ENCODE results near the gene HNF4A. TPM values are rescaled to one million over a fixed set of nuclear protein-coding genes. Genes with fewer than 3 reads are reported as not detected.

Gene HNF4A
- total and polyA plus RNA-seq, 11 donors: 0.03 TPM; not detected in 10

GRCh38 chr20:44310664-44311639, 44.5 kb upstream of the HNF4A start, which contains the start of gene FITM2:
Gene FITM2, minus strand, starts transcription at chr20:44311202. Its CDS starts 54 bp downstream, at chr20:44311148.
- Histone ChIP-seq H3K27me3 (no peaks in the 10 kb centered on the region), H3K9me3 (no peaks in the 10 kb centered on the region), H3K4me3 (peak within 1 kb of the TSS; percentile 62 to 98 (median 81)), H3K36me3 (peaks cover 0 to 12% (median 5%) of the 10 kb centered on the region in 9 donors), H3K27ac (peak within 1 kb of the TSS; percentile 66 to 95 (median 88)), H3K4me1 (peaks cover 0 to 47% (median 17%) of the 10 kb centered on the region in 12 donors)
- ATAC-seq: peak; percentile 72 to 90 (median 88)
- 2 to 4% (median 2%) methylated on average over 32 to 70 of the region's 70 CpGs for WGBS, 4 donors
- intact Hi-C loops (cut with DNase I): loop anchor here (1.0 to 10.0 kb wide), 12 partner anchors 74 to 304 kb away; no protein-coding TSS in a partner anchor
- peak in 1 of 2 donors; percentile 80 for TF ChIP-seq POLR2A (IDR thresholded peaks at IDR 0.05)
- TF ChIP-seq, protein P1, sequence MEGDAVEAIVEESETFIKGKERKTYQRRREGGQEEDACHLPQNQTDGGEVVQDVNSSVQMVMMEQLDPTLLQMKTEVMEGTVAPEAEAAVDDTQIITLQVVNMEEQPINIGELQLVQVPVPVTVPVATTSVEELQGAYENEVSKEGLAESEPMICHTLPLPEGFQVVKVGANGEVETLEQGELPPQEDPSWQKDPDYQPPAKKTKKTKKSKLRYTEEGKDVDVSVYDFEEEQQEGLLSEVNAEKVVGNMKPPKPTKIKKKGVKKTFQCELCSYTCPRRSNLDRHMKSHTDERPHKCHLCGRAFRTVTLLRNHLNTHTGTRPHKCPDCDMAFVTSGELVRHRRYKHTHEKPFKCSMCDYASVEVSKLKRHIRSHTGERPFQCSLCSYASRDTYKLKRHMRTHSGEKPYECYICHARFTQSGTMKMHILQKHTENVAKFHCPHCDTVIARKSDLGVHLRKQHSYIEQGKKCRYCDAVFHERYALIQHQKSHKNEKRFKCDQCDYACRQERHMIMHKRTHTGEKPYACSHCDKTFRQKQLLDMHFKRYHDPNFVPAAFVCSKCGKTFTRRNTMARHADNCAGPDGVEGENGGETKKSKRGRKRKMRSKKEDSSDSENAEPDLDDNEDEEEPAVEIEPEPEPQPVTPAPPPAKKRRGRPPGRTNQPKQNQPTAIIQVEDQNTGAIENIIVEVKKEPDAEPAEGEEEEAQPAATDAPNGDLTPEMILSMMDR (IDR thresholded peaks at IDR 0.05): peak; percentile 92 to 98 (median 96)
- peak; percentile 98 to 100 (median 99) for DNase-seq

- DNase-seq (no peak), ATAC-seq (no peak)
- H3K27me3 ChIP-seq: peaks cover 0 to 4% (median 0%) of the 10 kb centered on the region in 9 donors
- intact Hi-C loops (cut with DNase I): loop anchor here in 7 of 10 donors (5.0 to 10.0 kb wide), 7 partner anchors 67 to 300 kb away; no protein-coding TSS in a partner anchor
- H3K4me1 ChIP-seq: peaks cover 0 to 13% (median 5%) of the 10 kb centered on the region in 12 donors
- no peaks in the 10 kb centered on the region for H3K36me3 ChIP-seq
- TF ChIP-seq POLR2A (IDR thresholded peaks at IDR 0.05): no peak
- TF ChIP-seq, protein P1 (IDR thresholded peaks at IDR 0.05): no peak
- no peak overlapping the region for H3K27ac ChIP-seq
- no peaks in the 10 kb centered on the region for H3K9me3 ChIP-seq
- H3K4me3 ChIP-seq: no peak overlapping the region
Observed at GRCh38 chr20:44314870-44315269, 40.6 kb upstream of the HNF4A start.

DNA sequence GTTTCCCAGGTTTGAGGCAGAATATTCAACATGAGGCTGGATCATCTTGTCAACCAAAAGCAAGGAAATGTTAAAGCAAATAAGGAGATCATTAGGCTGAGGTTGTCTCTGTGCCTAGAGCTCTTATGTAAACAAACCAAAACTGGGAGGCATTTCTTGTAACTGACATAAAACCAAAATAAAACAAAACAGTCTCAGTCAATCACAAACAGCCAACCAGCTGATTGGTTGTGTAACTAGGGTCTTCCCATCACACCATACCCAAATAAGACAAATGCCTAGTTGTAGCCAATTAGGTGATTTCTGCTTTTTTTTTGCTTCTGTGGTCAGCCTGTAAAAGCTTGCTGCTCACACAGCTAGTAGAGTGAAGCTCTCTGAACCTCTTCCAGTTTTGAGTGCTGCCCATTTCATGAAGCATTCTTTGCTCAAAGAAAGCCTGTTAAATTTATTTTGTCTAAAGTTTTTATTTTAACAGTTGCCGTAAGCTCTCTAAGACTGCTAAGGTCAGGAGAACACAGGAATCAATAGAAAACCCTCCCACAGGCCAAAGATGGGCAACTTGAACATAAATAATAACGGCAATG, 35.6 kb upstream of the HNF4A start:
- Histone ChIP-seq H3K4me3 (no peak overlapping the region), H3K27me3 (peaks cover 0 to 5% (median 0%) of the 10 kb centered on the region in 9 donors), H3K4me1 (no peaks in the 10 kb centered on the region), H3K9me3 (peaks cover 0 to 3% (median 0%) of the 10 kb centered on the region in 12 donors), H3K27ac (no peak overlapping the region), H3K36me3 (no peaks in the 10 kb centered on the region)
- intact Hi-C loops (cut with DNase I): loop anchor here in 6 of 10 donors (5.0 to 10.0 kb wide), 6 partner anchors 52 to 295 kb away; no protein-coding TSS in a partner anchor
- DNase-seq: no peak
- TF ChIP-seq POLR2A (IDR thresholded peaks at IDR 0.05): no peak
- ATAC-seq: no peak
- 94 to 98% (median 95%) methylated on average over 2 of the region's 2 CpGs for WGBS, 4 donors

GRCh38 chr20:44324343-44324742, 31.2 kb upstream of the HNF4A start:
- ATAC-seq: peak in 1 of 4 donors; percentile 48
- intact Hi-C loops (cut with DNase I): loop anchor here in 1 of 10 donors (5.0 kb wide), 1 partner anchor 48 kb away; no protein-coding TSS in a partner anchor

More at GRCh38 chr20:44324343-44324742, 31.2 kb upstream of the HNF4A start:
- Histone ChIP-seq H3K4me3 (no peak overlapping the region), H3K36me3 (no peaks in the 10 kb centered on the region), H3K27ac (no peak overlapping the region), H3K27me3 (peaks cover 0 to 16% (median 0%) of the 10 kb centered on the region in 9 donors), H3K4me1 (peaks cover 0 to 7% (median 0%) of the 10 kb centered on the region in 12 donors), H3K9me3 (peaks cover 0 to 3% (median 0%) of the 10 kb centered on the region in 12 donors)
- no peak for TF ChIP-seq POLR2A (IDR thresholded peaks at IDR 0.05)
- TF ChIP-seq, protein P1 (IDR thresholded peaks at IDR 0.05): no peak
- WGBS, 4 donors: 0 to 23% (median 11%) methylated on average over 1 of the region's 1 CpG
- DNase-seq: no peak
